Epithelial cell of esophagus (primary cell): ENCODE measurements around the gene UPK1A.
"Not testable (repeated sequence)": the region's sequence is repeated elsewhere in the genome, so short reads cannot be mapped to it uniquely, and the experiment has no call there.

Experiments used
- DNase-seq: peaks from one replicate; pipeline ENCODE4 v3.0.0; 2010; ENCODE audit warnings: low read depth
- H3K4me3 ChIP-seq: 2 replicates; pipeline ENCODE4 v1.5.1; 2011; ENCODE audit warnings: mild to moderate bottlenecking, low read length, control low read depth
- TF ChIP-seq, protein P1 (sequence below): IDR thresholded peaks from 2 replicates; pipeline ENCODE4 v1.5.1; 2011; ENCODE audit warnings: low read depth, mild to moderate bottlenecking, low read length, control low read depth, inconsistent platforms; ENCODE audit not compliant: insufficient read depth; ENCODE audit errors: missing control alignments

Gene UPK1A

GRCh38 chr19:35669566-35669965 lies 3.2 kb downstream of the UPK1A start:
- DNase-seq, result no peak
- TF ChIP-seq, protein P1, sequence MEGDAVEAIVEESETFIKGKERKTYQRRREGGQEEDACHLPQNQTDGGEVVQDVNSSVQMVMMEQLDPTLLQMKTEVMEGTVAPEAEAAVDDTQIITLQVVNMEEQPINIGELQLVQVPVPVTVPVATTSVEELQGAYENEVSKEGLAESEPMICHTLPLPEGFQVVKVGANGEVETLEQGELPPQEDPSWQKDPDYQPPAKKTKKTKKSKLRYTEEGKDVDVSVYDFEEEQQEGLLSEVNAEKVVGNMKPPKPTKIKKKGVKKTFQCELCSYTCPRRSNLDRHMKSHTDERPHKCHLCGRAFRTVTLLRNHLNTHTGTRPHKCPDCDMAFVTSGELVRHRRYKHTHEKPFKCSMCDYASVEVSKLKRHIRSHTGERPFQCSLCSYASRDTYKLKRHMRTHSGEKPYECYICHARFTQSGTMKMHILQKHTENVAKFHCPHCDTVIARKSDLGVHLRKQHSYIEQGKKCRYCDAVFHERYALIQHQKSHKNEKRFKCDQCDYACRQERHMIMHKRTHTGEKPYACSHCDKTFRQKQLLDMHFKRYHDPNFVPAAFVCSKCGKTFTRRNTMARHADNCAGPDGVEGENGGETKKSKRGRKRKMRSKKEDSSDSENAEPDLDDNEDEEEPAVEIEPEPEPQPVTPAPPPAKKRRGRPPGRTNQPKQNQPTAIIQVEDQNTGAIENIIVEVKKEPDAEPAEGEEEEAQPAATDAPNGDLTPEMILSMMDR, result no peak
- H3K4me3 ChIP-seq, result no peak overlapping the region

GRCh38 chr19:35669974-35670373 lies 3.7 kb downstream of the UPK1A start:
- TF ChIP-seq, protein P1, result no peak
- H3K4me3 ChIP-seq, result no peak overlapping the region
- DNase-seq, result no peak

- no peak for DNase-seq
- TF ChIP-seq, protein P1, result no peak
These were observed 4.4 kb downstream of the UPK1A start for GRCh38 chr19:35670686-35671085.

DNA sequence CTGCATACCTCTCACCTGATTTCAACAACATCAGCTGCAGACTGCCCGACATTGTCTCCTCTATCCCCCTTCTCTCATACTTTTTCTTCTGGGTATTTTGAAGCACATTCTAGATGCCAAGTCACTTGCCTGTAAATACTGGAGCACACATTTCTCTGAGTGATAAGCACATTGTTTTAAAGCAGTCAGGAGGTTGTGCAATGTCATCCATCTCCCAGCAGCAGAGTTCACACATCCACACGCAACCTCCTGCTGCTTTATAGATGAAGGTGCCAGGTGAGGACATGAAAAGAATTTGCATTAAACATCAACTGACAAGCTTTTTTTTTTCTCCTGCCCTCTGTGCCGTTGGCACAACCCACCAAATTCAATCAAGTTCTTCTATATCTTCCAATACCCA lies 5.5 kb downstream of the UPK1A start:
- no peak overlapping the region for H3K4me3 ChIP-seq
- DNase-seq, result peak; percentile 14
- TF ChIP-seq, protein P1, result no peak

More at GRCh38 chr19:35670686-35671085, 4.4 kb downstream of the UPK1A start:
- H3K4me3 ChIP-seq, result no peak overlapping the region

- peak; percentile 69 for DNase-seq
- no peak overlapping the region for H3K4me3 ChIP-seq
- TF ChIP-seq, protein P1, result no peak
These were observed 6.9 kb downstream of the UPK1A start for GRCh38 chr19:35673121-35673804.

DNA sequence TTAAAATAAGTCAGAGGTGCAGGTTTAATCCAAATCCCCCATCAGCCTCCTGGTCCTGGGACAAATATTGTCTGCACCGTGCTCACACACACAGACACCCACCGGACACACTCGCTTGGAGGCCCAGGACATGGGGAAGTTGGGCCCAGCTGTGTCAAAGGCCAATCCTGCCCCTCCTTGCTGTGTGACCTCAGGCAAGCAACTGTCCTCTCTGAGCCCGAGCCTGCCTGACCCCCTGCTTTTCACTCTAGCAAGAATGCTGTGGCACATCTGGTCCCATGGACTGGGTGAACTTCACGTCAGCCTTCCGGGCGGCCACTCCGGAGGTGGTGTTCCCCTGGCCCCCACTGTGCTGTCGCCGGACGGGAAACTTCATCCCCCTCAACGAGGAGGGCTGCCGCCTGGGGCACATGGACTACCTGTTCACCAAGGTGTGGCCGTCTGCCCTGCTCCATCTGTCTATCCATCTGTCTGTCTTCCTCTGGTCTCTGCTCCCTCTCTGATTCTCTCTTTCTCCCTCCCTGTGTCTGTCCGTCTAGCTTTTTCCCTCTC lies 9.3 kb downstream of the UPK1A start:
- no peak for DNase-seq
- H3K4me3 ChIP-seq, result no peak overlapping the region
- TF ChIP-seq, protein P1, result no peak

DNA sequence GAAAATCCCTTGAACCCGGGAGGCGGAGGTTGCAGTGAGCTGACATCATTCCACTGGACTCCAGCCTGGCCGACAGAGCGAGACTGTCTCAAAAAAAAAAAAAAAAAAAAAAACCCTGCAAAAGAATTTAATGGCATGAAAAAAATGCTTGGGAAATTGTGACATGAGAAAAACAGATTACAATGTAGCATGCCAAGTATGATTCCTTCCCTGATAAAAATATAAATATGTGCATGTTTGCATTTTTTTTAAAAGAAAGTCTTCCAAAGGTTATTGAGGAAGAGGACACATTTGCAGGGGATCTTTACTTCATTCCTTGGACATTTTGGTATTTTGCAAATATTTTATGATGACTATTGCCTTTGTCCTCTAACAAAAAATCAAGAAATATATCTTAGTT lies 23.5 kb downstream of the UPK1A start:
- no peak for DNase-seq
- TF ChIP-seq, protein P1, result no peak
- no peak overlapping the region for H3K4me3 ChIP-seq

DNA sequence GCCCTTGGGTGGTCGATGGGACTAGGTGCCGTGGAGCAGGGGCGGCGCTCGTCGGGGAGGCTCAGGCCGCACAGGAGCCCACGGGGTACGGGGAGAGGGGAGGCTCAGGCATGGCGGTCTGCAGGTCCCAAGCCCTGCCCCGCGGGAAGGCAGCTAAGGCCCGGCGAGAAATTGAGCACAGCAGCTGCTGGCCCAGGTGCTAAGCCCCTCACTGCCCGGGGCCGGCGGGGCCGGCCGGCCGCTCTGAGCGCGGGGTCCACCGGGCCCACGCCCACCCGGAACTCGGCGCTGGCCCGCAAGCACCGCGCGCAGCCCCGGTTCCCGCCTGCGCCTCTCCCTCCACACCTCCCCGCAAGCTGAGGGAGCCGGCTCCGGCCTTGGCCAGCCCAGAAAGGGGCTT lies 24.8 kb downstream of the UPK1A start:
- H3K4me3 ChIP-seq, DNase-seq: not testable (repeated sequence)
